SU-DHL-6 (cell line): ENCODE results near the gene SIK2.

Experiments used
- H2AFZ ChIP-seq: fragments of 200-600 bp; sonication (generic); 2 replicates; pipeline ENCODE4 v1.6.1; 2014; ENCODE audit warnings: low read depth, mild to moderate bottlenecking, moderate library complexity, mixed read lengths, antibody characterized with exemption, low read length; ENCODE audit not compliant: severe bottlenecking
- H3F3A ChIP-seq: fragments of 200-600 bp; shearing (Covaris generic); 2 replicates; pipeline ENCODE4 v1.6.0; 2016; ENCODE audit warnings: antibody characterized with exemption, mild to moderate bottlenecking; ENCODE audit not compliant: insufficient read depth
- H3K27ac ChIP-seq: fragments of 200-600 bp; sonication (generic); 2 replicates; pipeline ENCODE4 v1.5.1; 2016; ENCODE audit warnings: low read depth, mild to moderate bottlenecking, low read length, moderate library complexity, mixed read lengths
- H3K27me3 ChIP-seq: fragments of 200-600 bp; sonication (generic), shearing (Covaris generic); 2 replicates; pipeline ENCODE4 v1.6.0; 2014; ENCODE audit warnings: mild to moderate bottlenecking, low read length
- H3K36me3 ChIP-seq: fragments of 200-600 bp; sonication (generic); 2 replicates; pipeline ENCODE4 v1.6.1; 2014; ENCODE audit warnings: mild to moderate bottlenecking, low read length, mixed read lengths
- H3K4me2 ChIP-seq: fragments of 300-600, 200-600 bp; shearing (Covaris generic), sonication (generic); 2 replicates; pipeline ENCODE4 v1.6.0; 2014; ENCODE audit warnings: low read length, low read depth, mild to moderate bottlenecking; ENCODE audit not compliant: poor library complexity, severe bottlenecking
- H3K4me3 ChIP-seq: fragments of 200-600 bp; sonication (generic); 2 replicates; pipeline ENCODE4 v1.5.1; 2014; ENCODE audit warnings: antibody characterized with exemption, low read length, mild to moderate bottlenecking, mixed read lengths; ENCODE audit not compliant: insufficient read depth, poor library complexity, severe bottlenecking
- H3K79me2 ChIP-seq: fragments of 200-600 bp; sonication (generic); 2 replicates; pipeline ENCODE4 v1.6.1; 2014; ENCODE audit warnings: mild to moderate bottlenecking, low read length, moderate library complexity; ENCODE audit not compliant: insufficient read depth
- H3K9ac ChIP-seq: fragments of 200-600 bp; sonication (generic); 2 replicates; pipeline ENCODE4 v1.7.0; 2014; ENCODE audit warnings: mild to moderate bottlenecking, low read length
- H3K9me2 ChIP-seq: fragments of 200-600 bp; sonication (generic); replicated peaks from 2 replicates; pipeline ENCODE4 v1.6.1; 2014; ENCODE audit warnings: low read length; ENCODE audit not compliant: insufficient read depth
- H3K9me3 ChIP-seq: fragments of 200-600 bp; sonication (generic); 2 replicates; pipeline ENCODE4 v1.6.1; 2014; ENCODE audit warnings: low read length, mixed read lengths; ENCODE audit not compliant: insufficient read depth
- H4K20me1 ChIP-seq: fragments of 200-600 bp; sonication (generic); 2 replicates; pipeline ENCODE4 v1.6.1; 2014; ENCODE audit warnings: low read depth, mild to moderate bottlenecking, antibody characterized with exemption, low read length, moderate library complexity, mixed read lengths
- CTCF ChIP-seq: fragments of 200-600 bp; sonication (generic); IDR thresholded peaks from one replicate; pipeline ENCODE4 v1.5.1; 2017; ENCODE audit warnings: antibody characterized with exemption, mild to moderate bottlenecking, low read length, moderate library complexity; ENCODE audit not compliant: insufficient read depth, poor library complexity, severe bottlenecking
- EZH2phosphoT487 ChIP-seq: fragments of 200-600 bp; sonication (generic), shearing (Covaris generic); conservative IDR thresholded peaks from 2 replicates; pipeline ENCODE4 v1.6.1; 2018; ENCODE audit warnings: mild to moderate bottlenecking, antibody characterized with exemption, low read length, moderate library complexity, mixed read lengths

The SIK2 gene

DNA sequence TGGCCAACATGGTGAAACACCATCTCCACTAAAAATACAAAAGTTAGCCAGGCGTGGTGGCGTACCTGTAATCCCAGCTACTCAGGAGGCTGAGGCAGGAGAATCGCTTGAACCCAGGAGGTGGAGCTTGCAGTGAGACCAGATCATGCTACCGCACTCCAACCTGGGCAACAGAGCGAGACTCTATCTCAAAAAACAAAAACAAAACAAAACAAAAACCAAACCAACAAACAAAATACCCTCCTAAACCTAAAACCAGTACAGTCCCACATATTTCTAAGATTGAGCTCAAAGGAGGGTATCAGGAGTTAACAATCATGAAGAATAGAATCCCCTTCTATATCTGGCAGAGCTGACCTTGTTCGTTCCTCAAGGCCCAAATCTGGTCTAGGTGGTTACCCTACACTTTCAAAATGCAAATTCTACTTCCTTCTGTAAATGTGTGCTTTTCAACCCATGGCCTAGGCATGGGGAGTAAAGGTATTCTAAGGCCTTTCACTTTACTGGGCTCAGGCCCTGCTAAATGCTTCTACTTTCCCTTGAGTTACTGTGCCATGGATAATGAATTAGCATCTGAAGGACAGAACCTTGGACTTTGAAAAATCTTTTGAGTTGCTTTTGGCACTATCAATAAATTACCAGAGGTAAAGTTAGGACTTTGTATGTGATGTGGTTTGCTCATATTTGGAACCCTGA lies 174.3 kb downstream of the SIK2 start:
- Histone ChIP-seq H3K27ac (peak overlapping the region; percentile 67), H3K9me3 (no peaks in the 10 kb centered on the region), H3K27me3 (no peaks in the 10 kb centered on the region), H2AFZ (peak overlapping the region; percentile 11), H3K4me2 (peak overlapping the region; percentile 47), H3F3A (peaks cover 8% of the 10 kb centered on the region), H3K9me2 (no peaks in the 10 kb centered on the region), H4K20me1 (no peaks in the 10 kb centered on the region), H3K79me2 (no peaks in the 10 kb centered on the region), H3K4me3 (no peak overlapping the region), H3K36me3 (no peaks in the 10 kb centered on the region), H3K9ac (peak overlapping the region; percentile 7; the same call in 1 of the 2 replicates)
- no peak for TF ChIP-seq EZH2phosphoT487
- TF ChIP-seq CTCF: no peak

DNA sequence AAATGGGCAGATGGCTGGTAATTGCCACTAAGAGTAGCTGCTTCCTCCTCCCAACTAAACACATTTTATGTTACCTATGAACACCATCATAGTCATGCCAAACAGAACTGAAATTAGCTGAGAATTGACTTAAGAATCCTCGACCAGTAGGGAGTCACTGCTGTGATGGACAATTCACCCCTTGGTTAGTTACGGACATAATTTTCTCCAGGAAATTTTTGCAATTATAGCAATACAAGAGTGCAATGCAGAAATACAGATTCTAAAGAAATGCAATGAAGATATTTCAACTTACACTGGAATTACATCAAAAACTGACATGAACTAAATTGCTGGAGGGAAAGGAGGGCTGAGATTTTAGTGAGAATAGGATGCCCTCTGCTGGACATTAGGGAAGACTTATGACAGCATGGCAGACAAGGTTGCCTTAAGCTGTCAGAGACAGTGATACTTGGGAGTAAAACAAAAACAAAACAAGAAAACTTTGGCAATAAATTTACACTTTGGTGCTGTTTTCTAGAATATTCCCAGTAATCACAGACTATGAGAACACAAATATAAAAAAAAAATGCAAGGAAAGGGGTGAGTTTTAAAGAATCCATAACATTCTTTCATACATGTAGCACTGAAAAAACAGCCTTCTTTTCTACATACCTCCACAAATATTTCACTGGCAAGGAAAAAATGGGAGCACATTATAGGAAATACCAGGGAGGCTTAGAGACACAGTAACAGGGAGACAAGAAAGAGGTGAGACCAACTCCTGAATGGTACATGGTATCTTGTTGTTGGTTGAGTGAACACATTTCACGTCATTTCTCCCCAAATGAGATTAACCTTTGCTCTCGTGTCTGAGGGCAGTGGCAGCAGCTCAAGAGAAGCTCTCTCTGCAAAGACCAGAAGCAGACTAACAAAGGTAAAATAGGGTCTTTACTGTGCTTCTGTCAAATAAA lies 175.1 kb downstream of the SIK2 start:
- TF ChIP-seq CTCF (peak; percentile 54), EZH2phosphoT487 (no peak)
- H3K27ac ChIP-seq: peak overlapping the region; percentile 67

GRCh38 chr11:111778047-111778558 lies 175.9 kb downstream of the SIK2 start:
- Histone ChIP-seq H3K27ac (no peak overlapping the region), H3K79me2 (no peaks in the 10 kb centered on the region), H3K9me3 (no peaks in the 10 kb centered on the region), H3K4me3 (no peak overlapping the region), H3K36me3 (no peaks in the 10 kb centered on the region), H3K27me3 (no peaks in the 10 kb centered on the region), H2AFZ (no peak overlapping the region), H3K9me2 (no peaks in the 10 kb centered on the region), H3K4me2 (no peak overlapping the region), H3K9ac (no peak overlapping the region), H4K20me1 (no peaks in the 10 kb centered on the region), H3F3A (peaks cover 8% of the 10 kb centered on the region)
- TF ChIP-seq CTCF (no peak), EZH2phosphoT487 (no peak)

More for the DNA sequence above, 175.1 kb downstream of the SIK2 start:
- peak overlapping the region; percentile 7; the same call in 1 of the 2 replicates for H3K9ac ChIP-seq
- H3K36me3 ChIP-seq: no peaks in the 10 kb centered on the region
- no peaks in the 10 kb centered on the region for H4K20me1 ChIP-seq
- no peak overlapping the region for H3K4me3 ChIP-seq
- peaks cover 8% of the 10 kb centered on the region for H3F3A ChIP-seq
- H3K9me3 ChIP-seq: no peaks in the 10 kb centered on the region
- H3K27me3 ChIP-seq: no peaks in the 10 kb centered on the region
- no peaks in the 10 kb centered on the region for H3K79me2 ChIP-seq
- peak overlapping the region; percentile 11 for H2AFZ ChIP-seq
- peak overlapping the region; percentile 47 for H3K4me2 ChIP-seq
- no peaks in the 10 kb centered on the region for H3K9me2 ChIP-seq
